GM03348 (cell line): ENCODE results near the gene CACNB2.
"Not testable (repeated sequence)": the region's sequence is repeated elsewhere in the genome, so short reads cannot be mapped to it uniquely, and the experiment has no call there.

Experiments used
- DNase-seq: peaks from one replicate; pipeline ENCODE4 v3.0.0; 2012; ENCODE audit warnings: low spot score

Gene CACNB2

GRCh38 chr10:18570386-18570785, 430.2 kb downstream of the CACNB2 start:
- DNase-seq = not testable (repeated sequence)

GRCh38 chr10:18571076-18571475, 430.9 kb downstream of the CACNB2 start:
- DNase-seq = no peak

GRCh38 chr10:18571780-18572179, 431.6 kb downstream of the CACNB2 start:
- DNase-seq = no peak

- DNase-seq = no peak
These were observed 432.8 kb downstream of the CACNB2 start for GRCh38 chr10:18572959-18573561.

GRCh38 chr10:18576586-18576985, 436.4 kb downstream of the CACNB2 start:
- no peak for DNase-seq

GRCh38 chr10:18577823-18578685, 437.8 kb downstream of the CACNB2 start:
- DNase-seq = no peak

- no peak for DNase-seq
These were observed 442.6 kb downstream of the CACNB2 start for GRCh38 chr10:18582803-18583202.

GRCh38 chr10:18583575-18584270, 443.5 kb downstream of the CACNB2 start:
- no peak for DNase-seq

- not testable (repeated sequence) for DNase-seq
These were observed 446.4 kb downstream of the CACNB2 start for GRCh38 chr10:18586637-18587036.

- DNase-seq = not testable (repeated sequence)
These were observed 450.9 kb downstream of the CACNB2 start for GRCh38 chr10:18591141-18591540.
